Stimulated activated CD4-positive, alpha-beta T cell treated with anti-CD3 and anti-CD28 coated beads, Interleukin-1b, Interleukin-23, amount 100 ng/mL, for 24 hours (primary cell): ENCODE measurements around the gene CPA5.

Experiments
- DNase-seq, 4 experiments: peaks; one replicate each; pipeline ENCODE4 v3.0.0-alpha.2; 2020; ENCODE audit warnings: low read depth in 4 of 4, low spot score in 1 of 4

The CPA5 gene

DNA sequence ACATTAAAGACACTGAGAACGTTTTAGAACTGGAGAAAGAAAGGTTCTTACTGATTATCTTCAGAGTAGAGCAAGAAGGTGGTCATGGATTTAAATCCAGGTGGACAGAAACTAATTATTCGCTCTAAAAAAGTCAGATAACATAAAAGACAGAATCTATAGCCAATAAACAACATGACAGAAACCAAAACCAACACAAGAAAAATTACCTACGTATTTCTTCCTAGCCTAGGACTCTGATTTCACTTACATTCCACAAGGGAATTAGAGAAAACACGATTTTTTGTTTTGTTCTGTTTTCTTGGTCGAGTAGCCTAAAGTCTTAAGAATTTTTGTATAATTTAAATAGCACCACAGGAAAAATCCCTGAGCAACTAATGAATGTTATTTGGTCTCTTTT is 50.8 kb downstream of the CPA5 start:
- DNase-seq, result no peak

DNA sequence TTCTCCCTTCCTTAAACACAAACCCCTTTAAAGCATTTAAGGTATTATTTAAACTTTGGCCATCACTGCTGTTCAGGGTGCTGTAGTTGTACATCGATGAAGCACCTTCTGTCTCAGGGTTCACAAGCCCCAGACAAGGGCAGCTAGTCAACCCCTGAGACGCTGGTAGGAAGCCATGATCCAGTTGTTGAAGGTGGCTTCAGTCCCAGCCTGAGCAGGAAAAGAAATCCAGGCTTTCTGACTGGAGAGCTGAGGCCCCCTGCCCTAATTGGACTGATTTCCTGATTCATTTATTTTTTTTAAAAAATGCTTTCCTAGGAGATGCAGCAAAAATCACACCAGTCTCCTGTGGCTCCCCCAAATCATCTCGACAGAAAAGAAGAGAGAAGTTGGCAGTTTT is 51.5 kb downstream of the CPA5 start:
- no peak for DNase-seq

DNA sequence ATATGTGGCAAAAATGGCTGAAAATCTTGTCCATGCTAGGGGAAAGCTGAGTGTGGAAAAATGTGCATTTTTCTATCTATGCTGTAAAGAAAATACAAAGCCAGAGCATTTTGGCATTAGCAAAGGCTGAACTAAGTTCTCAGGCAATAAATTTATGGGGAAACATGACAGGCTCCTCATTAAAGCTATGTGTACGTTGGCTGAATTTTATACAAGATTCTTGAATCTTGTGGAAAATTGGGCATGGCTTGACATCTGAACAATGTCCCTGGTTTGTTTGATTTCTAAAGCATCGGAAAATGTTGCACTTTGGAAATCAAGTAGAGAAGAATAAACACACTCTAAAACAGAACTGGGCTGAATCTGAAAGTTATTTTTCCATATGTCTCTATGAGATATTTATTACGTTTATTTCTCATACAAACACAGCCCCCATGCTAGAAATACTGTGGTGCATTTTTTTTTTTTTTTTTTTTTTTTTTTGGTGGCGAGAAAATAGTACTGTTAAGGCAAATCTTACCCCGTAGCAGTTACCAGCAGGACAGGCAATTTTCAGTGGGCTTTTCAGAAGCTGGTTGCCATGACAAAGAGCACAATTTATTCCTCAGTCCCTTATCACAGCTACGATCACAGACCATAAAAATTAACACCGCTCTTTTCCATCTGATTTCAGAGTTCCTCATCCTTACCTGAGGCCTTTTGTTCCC is 52.6 kb downstream of the CPA5 start:
- no peak for DNase-seq

DNA sequence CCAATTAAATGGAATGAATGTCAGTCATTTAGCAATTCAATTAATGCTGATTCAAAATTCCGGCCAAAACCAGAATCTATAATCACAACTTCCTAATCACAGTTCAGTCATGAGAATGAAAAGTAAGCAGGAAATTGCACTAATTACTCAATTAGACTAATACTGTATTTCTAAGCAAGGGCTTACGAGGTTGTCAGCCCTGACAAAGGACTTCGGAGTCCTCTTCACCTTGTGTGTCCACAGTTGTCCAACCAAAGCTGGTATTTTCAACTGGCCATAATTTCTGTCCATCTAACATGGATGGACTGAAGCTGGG is 53.1 kb downstream of the CPA5 start:
- DNase-seq, result no peak

DNA sequence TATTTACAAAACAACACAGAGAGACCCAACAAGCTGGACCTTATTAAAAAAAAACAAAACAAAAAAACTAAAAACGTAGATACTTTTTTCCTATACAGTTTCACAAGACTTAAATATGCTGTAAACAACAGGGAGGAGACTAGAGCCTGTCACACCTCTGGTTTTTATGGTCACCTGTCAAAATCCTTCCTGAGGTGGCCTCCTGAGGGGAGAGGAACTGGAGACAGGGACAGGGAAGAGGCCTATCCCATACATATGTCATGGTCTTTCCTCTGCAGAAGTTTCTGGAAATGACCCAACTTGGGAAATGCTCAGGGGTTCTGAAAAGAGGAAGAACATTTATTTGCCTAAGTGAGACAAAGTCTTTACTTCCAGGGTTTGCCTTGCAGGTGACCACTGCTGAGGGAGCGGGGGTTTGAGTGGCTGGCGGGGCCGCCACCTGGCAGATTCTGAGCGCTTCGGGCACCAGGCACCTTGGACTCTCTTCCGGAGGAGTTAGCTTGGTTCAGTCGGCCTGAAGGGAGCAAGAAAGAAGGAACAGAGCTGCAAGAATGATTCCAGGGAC is 54.0 kb downstream of the CPA5 start:
- no peak for DNase-seq

DNA sequence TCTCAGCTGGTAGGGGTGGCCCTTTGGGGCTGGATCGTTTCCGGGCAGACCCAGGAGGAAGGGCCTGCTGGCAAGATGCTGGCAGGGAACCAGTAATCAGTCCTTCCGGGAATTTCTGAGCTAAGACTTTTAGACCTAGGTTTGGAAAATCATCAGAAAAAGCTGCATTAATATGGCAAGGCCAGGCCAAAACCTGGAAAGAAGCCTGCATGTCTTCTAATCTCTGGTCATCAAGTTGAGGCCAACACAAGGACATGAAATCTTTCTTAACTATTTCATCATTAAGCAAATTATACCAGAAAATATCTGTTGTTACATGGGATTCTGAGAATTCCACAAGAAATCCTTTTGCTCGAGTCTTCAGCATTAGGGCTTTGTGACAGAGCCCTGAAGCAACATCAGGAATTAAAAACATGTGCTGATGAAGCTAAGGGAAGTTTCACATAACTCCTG is 55.5 kb downstream of the CPA5 start:
- no peak for DNase-seq

DNA sequence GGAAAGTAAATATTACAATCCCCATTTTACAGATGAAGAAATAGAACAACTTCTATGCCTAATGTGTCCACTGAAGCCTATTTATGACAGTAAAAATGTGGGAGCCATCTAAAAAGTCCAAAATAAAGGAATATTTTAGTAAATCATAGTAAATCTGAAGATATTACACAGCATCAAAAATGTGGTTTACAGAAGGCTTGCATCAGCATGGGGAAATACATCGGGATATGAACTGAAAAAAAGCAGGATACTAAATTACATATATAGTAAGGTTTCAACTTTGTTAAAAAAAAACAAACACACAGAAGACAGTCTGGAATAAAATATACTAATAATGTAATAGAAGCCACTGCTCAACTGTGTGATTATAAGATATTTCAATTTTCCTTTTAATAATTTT is 56.5 kb downstream of the CPA5 start:
- no peak for DNase-seq

DNA sequence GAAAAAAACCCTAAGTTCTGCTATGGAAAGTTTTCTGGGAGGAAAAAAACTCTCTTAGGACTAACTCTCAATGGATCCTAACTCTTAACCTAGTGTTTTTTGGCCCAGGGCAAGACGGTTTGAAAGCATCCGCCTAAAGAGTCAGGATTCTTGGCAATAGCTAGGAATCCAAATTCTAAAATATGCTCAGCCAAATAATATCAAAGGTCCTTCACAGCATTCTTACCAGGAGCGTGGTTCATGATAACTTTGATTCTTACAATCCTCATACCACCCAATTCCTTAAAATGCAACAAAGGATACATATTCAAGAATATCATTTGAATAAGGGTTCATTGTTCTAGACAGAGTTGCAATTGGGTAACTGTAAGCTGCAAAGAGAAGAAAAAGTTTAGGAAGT is 57.0 kb downstream of the CPA5 start:
- DNase-seq, result no peak

DNA sequence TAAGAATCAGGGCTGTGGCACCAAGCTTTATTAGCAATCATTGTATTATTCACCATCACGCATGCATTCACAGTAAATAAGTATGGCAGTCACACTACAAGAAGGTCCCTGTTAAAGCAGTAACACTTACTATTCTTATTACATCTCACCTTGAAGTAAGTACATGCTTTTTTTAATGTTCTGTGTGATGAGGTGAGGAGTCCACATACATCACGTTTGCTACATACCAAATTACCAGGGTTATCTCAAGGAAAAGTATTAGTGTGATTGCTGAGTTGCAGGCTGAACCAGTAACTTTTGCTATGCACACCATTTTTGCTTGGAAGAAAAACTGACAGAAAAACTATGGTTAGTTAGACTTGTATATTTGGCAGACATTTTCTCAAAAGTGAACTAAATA is 60.4 kb downstream of the CPA5 start:
- no peak for DNase-seq

DNA sequence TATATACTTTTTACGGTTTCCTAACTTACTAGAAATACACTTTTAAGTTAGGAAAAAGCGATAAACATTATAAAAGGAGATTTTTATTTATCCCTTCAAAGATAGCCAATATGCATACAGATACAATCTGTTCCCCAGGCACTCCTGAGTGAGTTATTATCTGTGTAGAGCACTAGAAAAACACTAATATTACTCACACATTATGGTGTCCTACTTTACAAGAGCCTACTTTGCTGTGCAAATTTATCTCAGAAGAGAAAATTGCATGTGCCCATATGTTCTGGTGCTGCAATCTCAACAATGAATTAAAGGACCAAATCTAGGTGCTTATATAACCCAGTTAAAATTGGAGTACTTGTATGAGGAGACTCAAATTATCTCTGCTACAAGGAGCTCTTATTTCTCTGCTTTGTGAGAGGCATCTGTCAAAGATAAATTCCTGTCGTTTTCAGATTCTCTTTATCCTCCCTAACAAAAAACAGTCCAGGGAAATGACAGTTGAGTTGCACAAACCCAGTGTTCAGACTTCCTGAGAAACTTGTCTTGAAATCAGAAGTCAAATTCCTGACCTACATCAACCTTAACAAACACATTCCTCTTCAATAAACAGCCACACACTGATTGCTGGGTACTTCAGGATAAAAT is 64.6 kb downstream of the CPA5 start:
- DNase-seq, result no peak

DNA sequence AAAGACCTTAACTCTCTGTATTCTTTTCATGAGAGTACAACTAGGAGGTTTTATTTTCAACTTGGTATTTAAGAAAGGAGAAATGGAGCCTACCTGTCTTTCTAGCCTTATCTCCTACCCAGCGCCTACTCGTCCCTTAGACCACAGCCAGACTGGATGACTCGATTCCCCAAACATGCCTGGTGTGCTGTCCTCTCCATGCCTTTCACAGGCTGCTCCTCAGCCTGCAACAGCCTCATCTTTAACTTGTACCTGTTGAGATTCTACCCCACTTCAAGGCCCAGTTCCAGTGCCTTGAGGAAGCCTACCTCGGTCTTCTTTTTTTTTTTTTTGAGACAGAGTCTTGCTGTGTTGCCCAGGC is 65.1 kb downstream of the CPA5 start:
- no peak for DNase-seq

DNA sequence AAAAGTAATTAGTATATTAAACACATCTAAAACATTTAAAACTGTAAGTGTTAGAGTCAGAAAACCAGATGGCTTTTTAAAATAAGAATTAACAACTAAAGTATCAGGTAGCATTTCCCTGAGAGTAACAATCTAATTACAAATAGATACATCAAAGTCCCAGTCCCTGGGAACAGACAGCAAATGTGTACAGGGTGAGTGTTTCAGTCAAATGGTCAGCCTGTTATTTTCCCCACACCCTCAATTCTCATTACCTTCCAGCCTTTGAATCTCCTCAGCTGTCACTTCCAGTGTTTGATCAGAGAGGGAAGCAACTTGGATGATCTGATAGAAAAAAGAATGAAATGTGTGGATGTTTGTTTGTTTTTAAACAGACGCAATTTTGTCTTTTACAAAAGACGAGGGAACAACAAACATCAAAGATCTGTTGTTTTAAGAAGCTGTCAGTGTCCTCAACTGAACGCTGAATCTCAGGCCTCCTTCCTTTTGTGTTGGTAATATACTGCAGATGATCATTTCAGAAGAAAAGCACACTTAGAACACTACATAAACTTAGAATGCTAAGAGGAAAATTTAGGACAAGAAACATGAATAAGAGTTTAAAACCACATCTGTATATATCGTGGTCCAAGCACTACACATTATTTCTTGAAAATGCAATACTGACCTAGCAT is 66.4 kb downstream of the CPA5 start:
- DNase-seq, result no peak

DNA sequence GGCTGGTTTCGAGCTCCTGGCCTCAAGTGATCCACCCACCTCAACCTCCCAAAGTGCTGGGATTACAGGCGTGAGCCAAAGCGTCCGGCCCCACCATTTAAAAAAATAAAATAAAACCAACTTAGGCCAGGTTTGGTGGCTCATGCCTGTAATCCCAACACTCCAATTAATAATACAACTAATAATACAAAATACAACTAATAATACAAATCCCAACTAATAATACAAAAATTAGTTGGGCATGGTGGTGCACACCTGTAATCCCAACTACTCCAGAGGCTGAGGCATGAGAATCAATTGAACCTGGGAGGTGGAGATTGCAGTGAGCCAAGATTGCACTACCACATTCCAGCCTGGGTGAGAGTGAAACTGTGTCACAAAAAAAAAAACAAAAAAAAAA is 68.6 kb downstream of the CPA5 start:
- DNase-seq, result no peak

DNA sequence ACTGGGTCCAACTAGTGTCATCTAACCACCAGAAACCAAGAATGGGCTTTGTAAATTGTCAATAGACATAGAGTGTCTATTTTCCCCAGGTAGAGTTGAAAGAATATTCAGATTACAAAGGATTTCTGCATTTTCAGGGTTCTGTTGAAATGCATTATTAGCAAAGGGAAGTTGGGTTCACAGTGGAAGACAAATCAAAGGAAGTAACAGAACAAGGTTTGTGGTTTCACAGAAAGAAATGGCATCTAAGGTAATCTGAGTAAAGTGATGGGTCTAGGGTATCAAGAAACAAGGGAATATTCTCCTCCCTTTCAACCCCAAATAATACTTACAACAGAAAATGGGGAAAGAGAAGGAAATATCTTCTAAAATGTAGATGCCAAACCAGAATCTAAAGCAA is 70.4 kb downstream of the CPA5 start:
- DNase-seq, result no peak

DNA sequence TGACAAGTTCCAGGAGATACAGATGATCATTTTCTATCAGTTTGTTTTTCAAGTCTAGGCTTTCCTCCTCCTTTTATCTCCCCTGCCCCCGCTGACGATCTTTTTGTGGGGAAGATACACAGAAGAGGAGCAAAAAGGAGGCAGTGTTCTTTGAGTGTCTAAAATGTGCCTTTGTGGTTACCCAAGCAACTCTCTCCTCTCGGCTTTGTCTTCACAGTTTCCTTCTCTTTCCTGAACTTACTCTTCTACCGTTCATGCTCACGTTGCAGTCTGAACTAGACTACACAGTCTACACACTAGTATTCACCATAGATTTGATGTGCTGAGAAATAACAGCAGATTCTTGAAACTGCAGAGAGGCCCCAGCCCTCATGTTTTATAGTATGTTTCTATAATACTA is 72.6 kb downstream of the CPA5 start:
- DNase-seq, result no peak

DNA sequence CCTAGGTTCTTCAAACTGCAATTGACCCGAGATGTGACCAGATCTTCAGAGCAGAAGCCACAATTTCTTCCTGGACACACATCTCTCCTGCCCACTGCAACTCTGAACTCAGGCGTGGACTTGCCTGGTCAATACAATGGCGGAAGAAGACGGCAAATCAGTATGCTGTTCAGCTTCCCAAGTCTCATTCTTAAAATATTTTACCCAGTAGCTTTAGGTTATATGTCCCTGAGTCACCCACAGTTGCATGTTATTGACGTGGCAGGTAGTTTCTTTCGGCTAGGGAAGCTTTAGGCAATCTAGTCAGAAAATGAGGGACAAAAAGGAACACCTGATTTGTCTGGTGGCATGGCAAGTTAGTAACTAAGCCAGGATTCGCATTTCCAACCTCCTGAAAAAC is 73.7 kb downstream of the CPA5 start:
- no peak for DNase-seq
